ENCODE data around the gene LYPLAL1. TPM values are rescaled to one million over a fixed set of nuclear protein-coding genes. Genes with fewer than 3 reads are reported as not detected.

Gene LYPLAL1
- total and polyA plus RNA-seq, 9 of the 15 experiments (the other 6 are each of a cell fraction or from before 2014, with no cell fraction given) = 14.9 to 179 (median 46.3) TPM

DNA sequence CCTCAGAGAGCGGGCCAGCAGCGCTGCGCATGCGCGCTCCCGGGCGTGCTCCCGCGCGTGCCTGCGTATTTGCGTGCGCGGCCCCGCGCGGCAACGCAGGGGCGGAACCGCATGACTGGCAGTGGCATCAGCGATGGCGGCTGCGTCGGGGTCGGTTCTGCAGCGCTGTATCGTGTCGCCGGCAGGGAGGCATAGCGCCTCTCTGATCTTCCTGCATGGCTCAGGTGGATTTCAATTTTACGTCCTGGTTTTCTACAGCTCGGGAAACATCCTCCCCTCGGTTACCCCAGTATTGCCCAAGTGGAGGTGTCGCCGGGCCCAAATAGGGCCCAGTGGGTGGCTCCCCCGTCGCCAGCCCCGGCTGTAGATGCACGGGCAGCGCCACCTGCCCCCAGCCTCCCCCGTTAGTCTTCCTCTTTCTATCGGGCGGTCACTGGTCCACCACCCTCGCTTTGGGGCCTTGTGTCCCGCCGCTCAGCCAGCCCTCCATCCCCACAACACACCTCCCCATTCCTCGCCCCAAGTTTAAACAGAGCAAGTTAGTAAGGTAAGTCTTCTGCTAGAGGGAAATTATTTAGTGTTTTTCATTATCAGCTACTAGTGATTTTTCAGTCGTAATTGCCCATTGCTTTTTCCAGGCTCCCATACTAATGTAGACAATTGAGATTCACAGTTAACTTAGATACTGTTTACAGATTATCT, at the start of gene LYPLAL1 (continued):
- TF ChIP-seq MCM3 (IDR thresholded peaks at IDR 0.05) (no peak), XRCC5 (IDR thresholded peaks at IDR 0.05; ENCODE audit: low read depth, low read length) (peak; percentile 26; the same call in 1 of the 2 replicates), ZNF23 (CRISPR knock-in tag; IDR thresholded peaks at IDR 0.05) (0 out of 2 replicates have a peak, but pooled peaks have one; percentile 25), SLC30A9 (CRISPR knock-in tag; IDR thresholded peaks at IDR 0.05) (no peak), CAMTA2 (CRISPR knock-in tag; conservative IDR thresholded peaks at IDR 0.05) (peak; percentile 74; the same call in 1 of the 2 replicates), DACH1 (IDR thresholded peaks at IDR 0.05; ENCODE audit: partially characterized antibody) (no peak), GATAD2B (IDR thresholded peaks at IDR 0.05; ENCODE audit: borderline replicate concordance) (no peak; the same call in 1 of the 2 replicates), ILK (tag; IDR thresholded peaks at IDR 0.05; ENCODE audit: borderline replicate concordance, low read depth) (no peak), XRCC3 (IDR thresholded peaks at IDR 0.05) (no peak), ZNF444 (CRISPR knock-in tag; IDR thresholded peaks at IDR 0.05) (no peak; the same call in 1 of the 2 replicates), ZNF57 (CRISPR knock-in tag; IDR thresholded peaks at IDR 0.05) (0 out of 2 replicates have a peak, but pooled peaks have one; percentile 17), ARID2 (IDR thresholded peaks at IDR 0.05) (0 out of 2 replicates have a peak, but pooled peaks have one; percentile 2)
- TF ChIP-seq, protein P1, sequence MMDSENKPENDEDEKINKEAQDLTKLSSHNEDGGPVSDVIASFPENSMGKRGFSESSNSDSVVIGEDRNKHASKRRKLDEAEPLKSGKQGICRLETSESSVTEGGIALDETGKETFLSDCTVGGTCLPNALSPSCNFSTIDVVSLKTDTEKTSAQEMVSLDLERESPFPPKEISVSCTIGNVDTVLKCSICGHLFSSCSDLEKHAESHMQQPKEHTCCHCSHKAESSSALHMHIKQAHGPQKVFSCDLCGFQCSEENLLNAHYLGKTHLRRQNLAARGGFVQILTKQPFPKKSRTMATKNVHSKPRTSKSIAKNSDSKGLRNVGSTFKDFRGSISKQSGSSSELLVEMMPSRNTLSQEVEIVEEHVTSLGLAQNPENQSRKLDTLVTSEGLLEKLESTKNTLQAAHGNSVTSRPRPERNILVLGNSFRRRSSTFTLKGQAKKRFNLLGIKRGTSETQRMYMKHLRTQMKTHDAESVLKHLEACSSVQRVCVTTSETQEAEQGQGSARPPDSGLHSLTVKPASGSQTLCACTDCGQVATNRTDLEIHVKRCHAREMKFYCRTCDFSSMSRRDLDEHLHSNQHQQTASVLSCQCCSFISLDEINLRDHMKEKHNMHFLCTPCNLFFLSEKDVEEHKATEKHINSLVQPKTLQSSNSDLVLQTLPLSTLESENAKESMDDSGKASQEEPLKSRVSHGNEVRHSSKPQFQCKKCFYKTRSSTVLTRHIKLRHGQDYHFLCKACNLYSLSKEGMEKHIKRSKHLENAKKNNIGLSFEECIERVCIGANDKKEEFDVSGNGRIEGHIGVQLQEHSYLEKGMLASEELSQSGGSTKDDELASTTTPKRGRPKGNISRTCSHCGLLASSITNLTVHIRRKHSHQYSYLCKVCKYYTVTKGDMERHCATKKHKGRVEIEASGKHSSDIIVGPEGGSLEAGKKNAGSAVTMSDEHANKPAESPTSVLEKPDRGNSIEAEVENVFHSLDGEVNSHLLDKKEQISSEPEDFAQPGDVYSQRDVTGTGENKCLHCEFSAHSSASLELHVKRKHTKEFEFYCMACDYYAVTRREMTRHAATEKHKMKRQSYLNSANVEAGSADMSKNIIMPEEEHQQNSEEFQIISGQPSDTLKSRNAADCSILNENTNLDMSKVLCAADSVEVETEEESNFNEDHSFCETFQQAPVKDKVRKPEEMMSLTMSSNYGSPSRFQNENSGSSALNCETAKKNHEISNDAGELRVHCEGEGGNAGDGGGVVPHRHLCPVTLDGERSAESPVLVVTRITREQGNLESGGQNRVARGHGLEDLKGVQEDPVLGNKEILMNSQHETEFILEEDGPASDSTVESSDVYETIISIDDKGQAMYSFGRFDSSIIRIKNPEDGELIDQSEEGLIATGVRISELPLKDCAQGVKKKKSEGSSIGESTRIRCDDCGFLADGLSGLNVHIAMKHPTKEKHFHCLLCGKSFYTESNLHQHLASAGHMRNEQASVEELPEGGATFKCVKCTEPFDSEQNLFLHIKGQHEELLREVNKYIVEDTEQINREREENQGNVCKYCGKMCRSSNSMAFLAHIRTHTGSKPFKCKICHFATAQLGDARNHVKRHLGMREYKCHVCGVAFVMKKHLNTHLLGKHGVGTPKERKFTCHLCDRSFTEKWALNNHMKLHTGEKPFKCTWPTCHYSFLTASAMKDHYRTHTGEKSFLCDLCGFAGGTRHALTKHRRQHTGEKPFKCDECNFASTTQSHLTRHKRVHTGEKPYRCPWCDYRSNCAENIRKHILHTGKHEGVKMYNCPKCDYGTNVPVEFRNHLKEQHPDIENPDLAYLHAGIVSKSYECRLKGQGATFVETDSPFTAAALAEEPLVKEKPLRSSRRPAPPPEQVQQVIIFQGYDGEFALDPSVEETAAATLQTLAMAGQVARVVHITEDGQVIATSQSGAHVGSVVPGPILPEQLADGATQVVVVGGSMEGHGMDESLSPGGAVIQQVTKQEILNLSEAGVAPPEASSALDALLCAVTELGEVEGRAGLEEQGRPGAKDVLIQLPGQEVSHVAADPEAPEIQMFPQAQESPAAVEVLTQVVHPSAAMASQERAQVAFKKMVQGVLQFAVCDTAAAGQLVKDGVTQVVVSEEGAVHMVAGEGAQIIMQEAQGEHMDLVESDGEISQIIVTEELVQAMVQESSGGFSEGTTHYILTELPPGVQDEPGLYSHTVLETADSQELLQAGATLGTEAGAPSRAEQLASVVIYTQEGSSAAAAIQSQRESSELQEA (IDR thresholded peaks at IDR 0.05; ENCODE audit: low read depth) = no peak
- TF ChIP-seq, protein P2, sequence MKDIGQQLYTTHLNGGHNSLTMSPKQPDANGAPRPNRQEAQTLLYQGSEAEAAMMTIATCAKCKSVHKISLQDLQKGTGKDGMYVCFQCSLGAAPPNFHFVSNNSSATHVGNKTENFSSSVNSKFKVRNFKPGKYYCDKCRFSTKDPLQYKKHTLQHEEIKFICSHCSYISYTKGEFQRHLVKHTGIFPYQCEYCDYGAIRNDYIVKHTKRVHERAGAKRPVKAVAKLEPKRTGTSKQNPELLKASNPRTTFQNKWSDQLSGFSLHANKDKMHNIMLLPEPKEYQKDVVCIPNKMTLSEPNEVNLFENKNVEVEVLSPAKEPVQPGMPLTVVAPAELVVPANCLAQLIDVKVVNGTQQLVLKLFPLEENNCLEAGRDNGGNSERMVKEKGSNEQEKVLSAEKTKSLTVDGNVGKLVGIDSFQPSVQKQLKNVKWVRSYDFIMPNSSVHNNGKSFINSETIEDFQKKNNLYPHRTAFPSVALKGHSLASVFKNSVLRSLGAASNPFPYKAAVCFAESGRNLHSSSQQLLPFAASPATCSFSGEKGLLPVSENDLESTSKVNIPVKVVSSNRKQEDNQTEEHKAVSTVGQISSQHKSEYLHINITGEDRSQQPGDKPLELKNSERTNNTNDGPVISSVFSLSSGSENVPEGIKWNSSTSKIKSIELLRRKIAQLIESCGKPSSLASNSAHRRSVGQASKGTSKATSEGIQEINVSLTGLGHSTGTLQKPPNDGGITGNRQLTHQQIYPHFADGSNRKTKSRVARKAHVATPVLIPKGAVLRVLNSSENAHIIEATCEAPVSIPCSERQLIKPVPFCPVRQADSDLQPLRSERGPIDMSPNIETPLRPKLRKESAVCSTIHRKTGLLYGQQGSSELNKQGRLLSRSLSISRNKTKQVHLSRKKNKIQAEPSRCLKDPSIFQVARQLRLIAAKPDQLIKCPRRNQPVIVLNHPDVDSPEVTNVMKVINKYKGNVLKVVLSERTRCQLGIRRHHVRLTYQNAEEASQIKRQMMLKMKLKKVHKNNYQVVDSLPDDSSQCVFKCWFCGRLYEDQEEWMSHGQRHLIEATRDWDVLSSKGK (CRISPR knock-in tag; IDR thresholded peaks at IDR 0.05) = no peak
- TF ChIP-seq, protein P3, sequence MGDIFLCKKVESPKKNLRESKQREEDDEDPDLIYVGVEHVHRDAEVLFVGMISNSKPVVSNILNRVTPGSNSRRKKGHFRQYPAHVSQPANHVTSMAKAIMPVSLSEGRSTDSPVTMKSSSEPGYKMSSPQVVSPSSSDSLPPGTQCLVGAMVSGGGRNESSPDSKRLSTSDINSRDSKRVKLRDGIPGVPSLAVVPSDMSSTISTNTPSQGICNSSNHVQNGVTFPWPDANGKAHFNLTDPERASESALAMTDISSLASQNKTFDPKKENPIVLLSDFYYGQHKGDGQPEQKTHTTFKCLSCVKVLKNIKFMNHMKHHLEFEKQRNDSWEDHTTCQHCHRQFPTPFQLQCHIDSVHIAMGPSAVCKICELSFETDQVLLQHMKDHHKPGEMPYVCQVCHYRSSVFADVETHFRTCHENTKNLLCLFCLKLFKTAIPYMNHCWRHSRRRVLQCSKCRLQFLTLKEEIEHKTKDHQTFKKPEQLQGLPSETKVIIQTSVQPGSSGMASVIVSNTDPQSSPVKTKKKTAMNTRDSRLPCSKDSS (IDR thresholded peaks at IDR 0.05; ENCODE audit: low read depth, partially characterized antibody) = no peak
